ENCODE data around the gene PLA2G7. TPM values are rescaled to one million over a fixed set of nuclear protein-coding genes. Genes with fewer than 3 reads are reported as not detected.

PLA2G7 gene
- total RNA-seq, 2 donors from 2014 or later: 1.2 to 2.9 TPM

DNA sequence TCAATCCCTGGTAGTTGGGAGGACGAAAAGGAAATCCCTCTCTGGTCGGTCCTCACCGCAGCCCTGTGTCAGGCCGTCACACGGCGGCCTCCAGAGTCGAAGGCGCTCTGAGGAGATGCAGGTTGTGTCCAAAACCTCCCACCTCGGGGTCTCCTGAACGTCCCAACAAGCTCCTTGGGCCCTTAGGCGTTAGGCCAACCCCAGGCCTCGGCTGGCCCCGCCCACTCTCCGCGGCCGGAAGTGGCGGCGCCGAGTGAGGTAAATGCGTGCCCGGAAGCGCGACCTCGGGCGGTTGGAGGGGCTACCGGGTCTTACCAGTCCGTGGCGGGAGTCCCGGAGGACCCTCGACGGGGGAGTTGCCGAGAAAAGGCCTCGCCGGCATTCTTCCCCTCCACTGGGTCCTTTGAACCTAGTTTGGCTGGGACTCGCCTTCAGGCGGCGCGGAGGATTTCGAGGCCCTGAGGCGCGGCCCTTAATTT is 47.5 kb downstream of the PLA2G7 start, which contains the start of gene TDRD6:
Gene TDRD6 (plus strand): TSS at position 267 of the 479 bp plus-strand sequence. CDS start 244 bp downstream, outside the sequence.
- no peak for DNase-seq
- Histone ChIP-seq H3K4me3 (no peak within 1 kb of the TSS), H3K9ac (ENCODE audit: low read depth in 2 of 2, low read length in 2 of 2) (no peak within 1 kb of the TSS), H3K4me1 (no peaks in the 10 kb centered on the region), H3K9me3 (no peaks in the 10 kb centered on the region), H3K27me3 (no peaks in the 10 kb centered on the region), H3K27ac (no peak within 1 kb of the TSS), H3K36me3 (no peaks in the 10 kb centered on the region)
- TF ChIP-seq, protein P1, sequence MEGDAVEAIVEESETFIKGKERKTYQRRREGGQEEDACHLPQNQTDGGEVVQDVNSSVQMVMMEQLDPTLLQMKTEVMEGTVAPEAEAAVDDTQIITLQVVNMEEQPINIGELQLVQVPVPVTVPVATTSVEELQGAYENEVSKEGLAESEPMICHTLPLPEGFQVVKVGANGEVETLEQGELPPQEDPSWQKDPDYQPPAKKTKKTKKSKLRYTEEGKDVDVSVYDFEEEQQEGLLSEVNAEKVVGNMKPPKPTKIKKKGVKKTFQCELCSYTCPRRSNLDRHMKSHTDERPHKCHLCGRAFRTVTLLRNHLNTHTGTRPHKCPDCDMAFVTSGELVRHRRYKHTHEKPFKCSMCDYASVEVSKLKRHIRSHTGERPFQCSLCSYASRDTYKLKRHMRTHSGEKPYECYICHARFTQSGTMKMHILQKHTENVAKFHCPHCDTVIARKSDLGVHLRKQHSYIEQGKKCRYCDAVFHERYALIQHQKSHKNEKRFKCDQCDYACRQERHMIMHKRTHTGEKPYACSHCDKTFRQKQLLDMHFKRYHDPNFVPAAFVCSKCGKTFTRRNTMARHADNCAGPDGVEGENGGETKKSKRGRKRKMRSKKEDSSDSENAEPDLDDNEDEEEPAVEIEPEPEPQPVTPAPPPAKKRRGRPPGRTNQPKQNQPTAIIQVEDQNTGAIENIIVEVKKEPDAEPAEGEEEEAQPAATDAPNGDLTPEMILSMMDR (IDR thresholded peaks at IDR 0.05): no peak
- intact Hi-C loops (cut with DNase I): no loop called here

DNA sequence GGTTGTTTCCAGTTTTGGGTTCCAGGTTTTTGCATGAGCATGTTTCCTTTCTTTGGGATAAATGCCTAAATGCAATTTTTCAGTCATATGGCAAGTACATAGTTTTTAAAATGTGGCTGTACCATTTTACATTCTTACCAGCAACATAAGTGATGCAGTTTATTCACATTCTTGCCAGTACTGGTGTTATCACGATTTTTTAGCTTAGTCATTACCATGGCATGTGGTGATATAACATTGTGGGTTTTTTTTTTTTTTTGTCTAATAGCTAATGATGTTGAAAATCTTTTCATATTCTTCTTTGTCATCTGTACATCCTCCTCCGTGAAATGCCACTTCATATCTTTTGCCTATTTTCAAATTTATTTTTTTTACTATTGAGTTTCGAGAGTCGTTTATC is 50.4 kb downstream of the PLA2G7 start:
- intact Hi-C loops (cut with DNase I): no loop called here
- Histone ChIP-seq H3K9me3 (no peaks in the 10 kb centered on the region), H3K27me3 (no peaks in the 10 kb centered on the region), H3K4me1 (no peaks in the 10 kb centered on the region), H3K4me3 (no peak overlapping the region), H3K36me3 (no peaks in the 10 kb centered on the region), H3K9ac (ENCODE audit: low read depth in 2 of 2, low read length in 2 of 2) (no peak overlapping the region), H3K27ac (no peak overlapping the region)
- TF ChIP-seq, protein P1 (IDR thresholded peaks at IDR 0.05): no peak
- no peak for DNase-seq

DNA sequence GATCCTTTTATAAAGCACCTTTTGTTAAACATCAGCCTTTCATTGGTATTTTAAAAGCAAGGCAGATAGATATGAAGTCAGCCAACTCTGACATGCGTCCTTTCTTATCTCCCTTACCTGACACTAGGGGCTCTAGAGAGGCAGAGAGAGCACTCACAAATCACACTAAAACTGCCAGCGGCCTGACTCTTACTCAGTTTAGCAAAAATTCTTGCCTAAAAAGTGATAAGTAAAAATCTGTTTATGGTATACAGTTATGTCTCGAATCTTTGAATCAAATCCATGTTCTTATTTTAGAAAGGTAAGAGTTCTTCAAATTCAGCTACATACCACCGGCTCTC is 57.9 kb downstream of the PLA2G7 start:
- Histone ChIP-seq H3K36me3 (no peaks in the 10 kb centered on the region), H3K4me1 (no peaks in the 10 kb centered on the region), H3K9ac (ENCODE audit: low read depth in 2 of 2, low read length in 2 of 2) (no peak overlapping the region), H3K27me3 (no peaks in the 10 kb centered on the region), H3K4me3 (no peak overlapping the region), H3K27ac (no peak overlapping the region), H3K9me3 (no peaks in the 10 kb centered on the region)
- no peak for DNase-seq
- TF ChIP-seq, protein P1 (IDR thresholded peaks at IDR 0.05): no peak
- intact Hi-C loops (cut with DNase I): no loop called here

DNA sequence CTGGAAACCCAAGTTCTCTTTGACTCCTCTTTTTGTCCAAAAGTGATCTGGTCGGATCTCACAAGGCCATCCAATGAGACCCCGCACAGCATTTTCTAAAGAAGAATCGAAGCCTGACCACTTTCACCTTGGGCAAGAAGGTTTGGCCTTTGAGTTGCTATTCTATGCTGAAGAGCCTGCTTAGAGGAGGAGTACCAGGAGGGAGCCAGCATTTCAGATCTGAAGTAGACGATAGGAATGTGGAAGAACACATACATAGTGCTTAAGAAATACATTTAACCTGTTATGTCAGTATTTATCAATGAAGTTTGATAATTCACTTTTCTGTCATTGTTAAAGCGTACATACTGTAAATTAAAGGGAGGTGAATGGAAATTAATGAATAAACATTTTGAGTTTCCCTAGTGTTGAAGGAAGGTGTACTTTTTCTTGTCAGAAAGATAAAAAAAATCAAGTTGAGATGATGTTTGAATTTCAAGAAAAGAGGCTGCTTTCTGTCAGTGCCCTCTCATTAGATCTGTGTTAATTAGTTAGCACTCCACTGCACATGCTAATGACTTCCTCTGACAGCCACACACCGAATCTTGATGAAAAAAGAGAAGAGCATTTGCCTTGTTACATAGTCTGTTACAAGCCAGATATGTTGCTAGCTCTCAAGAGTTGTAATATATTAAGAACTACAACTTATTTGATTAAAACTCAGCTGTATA is 58.4 kb downstream of the PLA2G7 start:
- Histone ChIP-seq H3K4me1 (no peaks in the 10 kb centered on the region), H3K27ac (no peak overlapping the region)
- TF ChIP-seq, protein P1 (IDR thresholded peaks at IDR 0.05): no peak

DNA sequence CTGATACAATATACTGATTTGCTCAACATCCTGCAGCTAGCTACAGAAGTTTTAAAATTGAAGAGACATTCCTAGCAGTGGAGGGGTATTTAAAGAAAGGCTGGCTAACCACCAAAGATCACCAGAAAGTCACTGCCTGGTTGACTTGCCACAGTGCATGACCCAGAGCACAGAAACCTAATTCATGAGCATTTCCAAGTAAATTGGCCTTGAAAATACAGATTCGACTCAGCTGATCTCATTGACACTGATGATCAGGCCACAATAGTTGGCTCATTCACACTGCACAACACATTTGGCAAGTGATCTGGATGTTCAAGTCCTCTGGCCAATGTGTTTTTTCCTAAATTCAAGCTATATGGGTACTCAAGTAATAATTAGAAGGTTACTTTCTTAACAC is 60.8 kb downstream of the PLA2G7 start:
- H3K36me3 ChIP-seq: no peaks in the 10 kb centered on the region

More for the DNA sequence above, 58.4 kb downstream of the PLA2G7 start:
- DNase-seq: no peak
- intact Hi-C loops (cut with DNase I): no loop called here
- Histone ChIP-seq H3K36me3 (no peaks in the 10 kb centered on the region), H3K9ac (ENCODE audit: low read depth in 2 of 2, low read length in 2 of 2) (no peak overlapping the region), H3K4me3 (no peak overlapping the region), H3K27me3 (no peaks in the 10 kb centered on the region), H3K9me3 (no peaks in the 10 kb centered on the region)

More for the DNA sequence above, 60.8 kb downstream of the PLA2G7 start:
- H3K27me3 ChIP-seq: no peaks in the 10 kb centered on the region
- no peaks in the 10 kb centered on the region for H3K4me1 ChIP-seq
- no peak overlapping the region for H3K9ac ChIP-seq (ENCODE audit: low read depth in 2 of 2, low read length in 2 of 2)
- TF ChIP-seq, protein P1 (IDR thresholded peaks at IDR 0.05): no peak
- H3K4me3 ChIP-seq: no peak overlapping the region
- no peaks in the 10 kb centered on the region for H3K9me3 ChIP-seq
- DNase-seq: no peak
- intact Hi-C loops (cut with DNase I): no loop called here
- H3K27ac ChIP-seq: no peak overlapping the region

All from colonic mucosa (tissue), 4 donors.